Transverse colon (tissue), 4 donors: ENCODE data around the gene RESF1. TPM values are rescaled to one million over a fixed set of nuclear protein-coding genes. Genes with fewer than 3 reads are reported as not detected.

Experiments used
- DNase-seq: peaks from one replicate; pipeline ENCODE4 v3.0.0-alpha.2; 2019
- H3K27ac ChIP-seq, 4 donors: fragments of 200-600 bp; sonication (generic); 2 replicates each; pipeline ENCODE4 v1.5.1; 2016 to 2018; ENCODE audit warnings: inconsistent platforms in 4 of 4
- H3K27me3 ChIP-seq: fragments of 200-600 bp; sonication (generic); 2 replicates; pipeline ENCODE4 v1.5.1; 2017; ENCODE audit warnings: inconsistent platforms
- H3K36me3 ChIP-seq, 4 donors: fragments of 200-600 bp; sonication (generic); 2 replicates each; pipeline ENCODE4 v1.5.1; 2017 to 2019; ENCODE audit warnings: inconsistent platforms in 4 of 4
- H3K4me1 ChIP-seq, 4 donors: fragments of 200-600 bp; sonication (generic); 2 replicates each; pipeline ENCODE4 v1.5.1; 2017 to 2020; ENCODE audit warnings: inconsistent platforms in 4 of 4
- H3K4me3 ChIP-seq, 4 donors: fragments of 200-600 bp; sonication (generic); 1 replicate in 1 of 4; 2 replicates in 3 of 4; pipeline versions ENCODE4 v1.5.1 to v1.6.1; 2017 to 2019; ENCODE audit warnings: inconsistent platforms in 4 of 4
- H3K9me3 ChIP-seq, 2 donors: fragments of 200-600 bp; sonication (generic); 2 replicates each; pipeline ENCODE4 v1.5.1; 2017 to 2019; ENCODE audit warnings: inconsistent platforms in 2 of 2
- CTCF ChIP-seq, 5 experiments: fragments of 200-600 bp in 3 of 5; fragments of 450-650 bp in 2 of 5; sonication (generic) in 3 of 5; IDR thresholded peaks; 1 replicate in 2 of 5; 2 replicates in 3 of 5; pipeline ENCODE4 v1.5.1; 2016 to 2017; ENCODE audit warnings: antibody characterized with exemption in 5 of 5, inconsistent platforms in 3 of 5, mild to moderate bottlenecking in 2 of 5, moderate library complexity in 1 of 5
- EP300 ChIP-seq: sonication (generic); formaldehyde crosslinking; IDR thresholded peaks from one replicate; pipeline ENCODE4 v1.6.1; 2017; ENCODE audit warnings: antibody characterized with exemption, low read depth
- POLR2A ChIP-seq: fragments of 450-650 bp; IDR thresholded peaks from one replicate; pipeline ENCODE4 v1.6.1; 2016; ENCODE audit warnings: antibody characterized with exemption, mild to moderate bottlenecking, moderate library complexity
- POLR2AphosphoS5 ChIP-seq, 3 donors: sonication (generic); formaldehyde crosslinking; IDR thresholded peaks; one replicate each; pipeline ENCODE4 v1.6.1; 2016; ENCODE audit warnings: antibody characterized with exemption in 3 of 3
- WGBS, 2 donors: methylation state at CpG; one replicate each; pipeline ENCODE4 v1.1.5; 2018; ENCODE audit warnings: low coverage in 1 of 2; 5-methylcytosine and 5-hydroxymethylcytosine counted together
- in situ Hi-C, 4 donors: fragments of 200-750 bp; cut with MboI; loops; one replicate each; pipeline versions ENCODE4 v1.15.0 to v1.15.1; 2017; ENCODE audit warnings: low sequenced_read_pairs in 3 of 4, low pct_ligation_motif_present in 1 of 4, low pct_unique_long_range_greater_than_20kb in 1 of 4
- intact Hi-C: fragments of 100-400 bp; cut with DNase I; formaldehyde crosslinking; loops from one replicate; pipeline ENCODE4 v1.15.1; 2023; ENCODE audit warnings: low total_unique reads
- total RNA-seq, 4 donors: library from RNA; depleted of rRNA; stranded (reverse); fragments of >200 nt; gene quantifications; one replicate each; pipeline ENCODE4 v1.1.0, GENCODE V29; 2016

Gene RESF1
- total RNA-seq, 4 donors from 2014 or later, result 23.3 to 81.8 (median 35.1) TPM

GRCh38 chr12:32000373-32001005, 41.3 kb downstream of the RESF1 start:
- Histone ChIP-seq H3K9me3 (no peaks in the 10 kb centered on the region), H3K4me1 (no peaks in the 10 kb centered on the region), H3K27ac (no peak overlapping the region), H3K36me3 (peaks cover 0 to 25% (median 11%) of the 10 kb centered on the region in 4 donors), H3K4me3 (no peak overlapping the region), H3K27me3 (no peaks in the 10 kb centered on the region)
- intact Hi-C loops (no loop called here), in situ Hi-C loops (no loop called here)
- DNase-seq, result no peak
- TF ChIP-seq EP300, result no peak
- no peak for TF ChIP-seq POLR2A
- no peak for TF ChIP-seq CTCF (IDR thresholded peaks at IDR 0.05)
- TF ChIP-seq POLR2AphosphoS5 (IDR thresholded peaks at IDR 0.05), result no peak
- 92 to 96% methylated on average over 3 to 7 of the region's 7 CpGs for WGBS, 2 donors

GRCh38 chr12:32002848-32003493, 43.8 kb downstream of the RESF1 start:
- H3K9me3 ChIP-seq, result no peaks in the 10 kb centered on the region
- intact Hi-C loops (no loop called here), in situ Hi-C loops (no loop called here)
- WGBS, 2 donors, result 85% methylated on average over 1 of the region's 1 CpG; no CpG with 5 or more reads in 1 of the 2 donors
- no peak overlapping the region for H3K4me3 ChIP-seq
- no peaks in the 10 kb centered on the region for H3K27me3 ChIP-seq
- peaks cover 0 to 12% (median 4%) of the 10 kb centered on the region in 4 donors for H3K36me3 ChIP-seq
- no peaks in the 10 kb centered on the region for H3K4me1 ChIP-seq
- H3K27ac ChIP-seq, result no peak overlapping the region
- TF ChIP-seq CTCF (IDR thresholded peaks at IDR 0.05) (no peak), EP300 (no peak), POLR2A (no peak), POLR2AphosphoS5 (IDR thresholded peaks at IDR 0.05) (no peak)
- DNase-seq, result no peak

GRCh38 chr12:32003654-32004053, 44.4 kb downstream of the RESF1 start:
- DNase-seq, result no peak
- H3K36me3 ChIP-seq, result peaks cover 0 to 5% (median under 1%) of the 10 kb centered on the region in 4 donors
- WGBS, 2 donors, result 100% methylated on average over 1 of the region's 1 CpG
- H3K4me3 ChIP-seq, result no peak overlapping the region
- H3K9me3 ChIP-seq, result no peaks in the 10 kb centered on the region
- no peaks in the 10 kb centered on the region for H3K4me1 ChIP-seq
- intact Hi-C loops, result no loop called here
- in situ Hi-C loops, result no loop called here
- H3K27me3 ChIP-seq, result no peaks in the 10 kb centered on the region
- TF ChIP-seq CTCF (IDR thresholded peaks at IDR 0.05), result no peak
- TF ChIP-seq EP300, result no peak
- no peak for TF ChIP-seq POLR2AphosphoS5 (IDR thresholded peaks at IDR 0.05)
- TF ChIP-seq POLR2A, result no peak
- no peak overlapping the region for H3K27ac ChIP-seq

GRCh38 chr12:32005496-32006125, 46.4 kb downstream of the RESF1 start:
- WGBS, 2 donors, result 66 to 73% methylated on average over 5 to 11 of the region's 11 CpGs
- TF ChIP-seq CTCF (IDR thresholded peaks at IDR 0.05) (no peak), POLR2A (no peak), EP300 (no peak), POLR2AphosphoS5 (IDR thresholded peaks at IDR 0.05) (no peak)
- H3K27me3 ChIP-seq, result no peaks in the 10 kb centered on the region
- H3K4me1 ChIP-seq, result no peaks in the 10 kb centered on the region
- no peaks in the 10 kb centered on the region for H3K36me3 ChIP-seq
- intact Hi-C loops, result no loop called here
- in situ Hi-C loops, result no loop called here
- no peak overlapping the region for H3K27ac ChIP-seq
- no peak overlapping the region for H3K4me3 ChIP-seq
- H3K9me3 ChIP-seq, result no peaks in the 10 kb centered on the region
- DNase-seq, result no peak
